GM12875 (cell line): ENCODE data around the gene SETD2.
"Not testable (repeated sequence)": the region's sequence is repeated elsewhere in the genome, so short reads cannot be mapped to it uniquely, and the experiment has no call there.

ENCODE experiments used
- H3K4me3 ChIP-seq: one replicate; pipeline ENCODE4 v1.5.1; 2011; ENCODE audit warnings: low read depth, low read length, control low read depth
- CTCF ChIP-seq: IDR thresholded peaks from 2 replicates; pipeline ENCODE4 v1.5.1; 2011; ENCODE audit warnings: low read depth, mild to moderate bottlenecking, control low read depth, inconsistent platforms, low read length, moderate library complexity, borderline replicate concordance; ENCODE audit not compliant: insufficient read depth

The SETD2 gene

GRCh38 chr3:47054412-47054811 lies 109.5 kb downstream of the SETD2 start:
- no peak overlapping the region for H3K4me3 ChIP-seq
- TF ChIP-seq CTCF, result no peak

- TF ChIP-seq CTCF, result no peak
Measured at GRCh38 chr3:47047673-47048072, 116.2 kb downstream of the SETD2 start.

GRCh38 chr3:47047069-47047468 lies 116.8 kb downstream of the SETD2 start:
- no peak overlapping the region for H3K4me3 ChIP-seq
- TF ChIP-seq CTCF, result no peak

More at GRCh38 chr3:47047673-47048072, 116.2 kb downstream of the SETD2 start:
- no peak overlapping the region for H3K4me3 ChIP-seq

GRCh38 chr3:47042231-47042791 lies 121.6 kb downstream of the SETD2 start:
- H3K4me3 ChIP-seq, result no peak overlapping the region
- no peak for TF ChIP-seq CTCF

GRCh38 chr3:47041114-47041513 lies 122.8 kb downstream of the SETD2 start:
- no peak overlapping the region for H3K4me3 ChIP-seq
- no peak for TF ChIP-seq CTCF

GRCh38 chr3:47037302-47037701 lies 126.6 kb downstream of the SETD2 start:
- not testable (repeated sequence) for H3K4me3 ChIP-seq

GRCh38 chr3:47036145-47036544 lies 127.8 kb downstream of the SETD2 start:
- no peak for TF ChIP-seq CTCF
- no peak overlapping the region for H3K4me3 ChIP-seq

GRCh38 chr3:47035645-47036044 lies 128.3 kb downstream of the SETD2 start:
- TF ChIP-seq CTCF, result no peak

More at GRCh38 chr3:47035645-47036044, 128.3 kb downstream of the SETD2 start:
- no peak overlapping the region for H3K4me3 ChIP-seq
